OCI-LY1 (cell line): Measurements from ENCODE around the gene MYOF.

Experiments
- H2AFZ ChIP-seq: fragments of 200-600 bp; sonication (generic), shearing (Covaris generic); 2 replicates; pipeline ENCODE4 v1.6.0; 2014; ENCODE audit warnings: antibody characterized with exemption, mild to moderate bottlenecking, low read length
- H3F3A ChIP-seq: fragments of 200-600 bp; sonication (generic), shearing (Covaris generic); 2 replicates; pipeline ENCODE4 v1.6.0; 2014; ENCODE audit warnings: mild to moderate bottlenecking, antibody characterized with exemption, low read length, moderate library complexity; ENCODE audit not compliant: insufficient read depth
- H3K27ac ChIP-seq: fragments of 200-600 bp; sonication (generic); 2 replicates; pipeline ENCODE4 v1.5.1; 2014; ENCODE audit warnings: low read length, mixed run types, mild to moderate bottlenecking, low read depth; ENCODE audit not compliant: poor library complexity, severe bottlenecking
- H3K27me3 ChIP-seq: fragments of 200-600 bp; sonication (generic); 2 replicates; pipeline ENCODE4 v1.6.0; 2014; ENCODE audit warnings: antibody characterized with exemption, mild to moderate bottlenecking, low read length, moderate library complexity; ENCODE audit not compliant: insufficient read depth
- H3K36me3 ChIP-seq: fragments of 200-600 bp; sonication (generic); 2 replicates; pipeline ENCODE4 v1.6.1; 2014; ENCODE audit warnings: mild to moderate bottlenecking, antibody characterized with exemption, low read length, moderate library complexity, mixed read lengths; ENCODE audit not compliant: insufficient read depth
- H3K4me1 ChIP-seq: fragments of 200-600 bp; sonication (generic); 2 replicates; pipeline ENCODE4 v1.5.1; 2014; ENCODE audit warnings: mild to moderate bottlenecking, low read length, moderate library complexity; ENCODE audit not compliant: insufficient read depth, severe bottlenecking
- H3K4me2 ChIP-seq: fragments of 200-600 bp; sonication (generic), shearing (Covaris generic); 2 replicates; pipeline ENCODE4 v1.6.1; 2014; ENCODE audit warnings: low read length
- H3K4me3 ChIP-seq: fragments of 200-600 bp; sonication (generic); 2 replicates; pipeline ENCODE4 v1.5.1; 2014; ENCODE audit warnings: low read length, low read depth, mild to moderate bottlenecking, mixed read lengths; ENCODE audit not compliant: poor library complexity, severe bottlenecking
- H3K79me2 ChIP-seq: fragments of 200-600 bp; shearing (Covaris generic); 2 replicates; pipeline ENCODE4 v1.6.1; 2016; ENCODE audit warnings: mixed run types, low read length, mixed read lengths; ENCODE audit not compliant: insufficient read depth
- H3K9ac ChIP-seq: fragments of 200-600 bp; sonication (generic), shearing (Covaris generic); 2 replicates; pipeline ENCODE4 v1.6.1; 2014; ENCODE audit warnings: mild to moderate bottlenecking, low read length, mixed read lengths
- H3K9me2 ChIP-seq: fragments of 200-600 bp; sonication (generic), shearing (Covaris generic); 2 replicates; pipeline ENCODE4 v1.6.1; 2014; ENCODE audit warnings: low read depth, mild to moderate bottlenecking, low read length, mixed read lengths
- H3K9me3 ChIP-seq: fragments of 200-600 bp; shearing (Covaris generic); 2 replicates; pipeline ENCODE4 v1.6.1; 2014; ENCODE audit warnings: low read length, mixed read lengths
- H4K20me1 ChIP-seq: fragments of 200-600 bp; sonication (generic), shearing (Covaris generic); 2 replicates; pipeline ENCODE4 v1.6.0; 2016; ENCODE audit warnings: mild to moderate bottlenecking, low read length; ENCODE audit not compliant: insufficient read depth
- EZH2 ChIP-seq: fragments of 200-600 bp; sonication (generic), shearing (Covaris generic); IDR thresholded peaks from 2 replicates; pipeline ENCODE4 v1.8.0; 2017; ENCODE audit warnings: borderline replicate concordance, mixed run types, mild to moderate bottlenecking, antibody characterized with exemption, low read length, moderate library complexity, mixed read lengths
- TF ChIP-seq, protein P1 (sequence below): fragments of 200-600 bp; sonication (generic), shearing (Covaris generic); IDR thresholded peaks from 2 replicates; pipeline ENCODE4 v1.5.1; 2017; ENCODE audit warnings: mild to moderate bottlenecking, antibody characterized with exemption, low read length, moderate library complexity, mixed read lengths

The MYOF gene

DNA sequence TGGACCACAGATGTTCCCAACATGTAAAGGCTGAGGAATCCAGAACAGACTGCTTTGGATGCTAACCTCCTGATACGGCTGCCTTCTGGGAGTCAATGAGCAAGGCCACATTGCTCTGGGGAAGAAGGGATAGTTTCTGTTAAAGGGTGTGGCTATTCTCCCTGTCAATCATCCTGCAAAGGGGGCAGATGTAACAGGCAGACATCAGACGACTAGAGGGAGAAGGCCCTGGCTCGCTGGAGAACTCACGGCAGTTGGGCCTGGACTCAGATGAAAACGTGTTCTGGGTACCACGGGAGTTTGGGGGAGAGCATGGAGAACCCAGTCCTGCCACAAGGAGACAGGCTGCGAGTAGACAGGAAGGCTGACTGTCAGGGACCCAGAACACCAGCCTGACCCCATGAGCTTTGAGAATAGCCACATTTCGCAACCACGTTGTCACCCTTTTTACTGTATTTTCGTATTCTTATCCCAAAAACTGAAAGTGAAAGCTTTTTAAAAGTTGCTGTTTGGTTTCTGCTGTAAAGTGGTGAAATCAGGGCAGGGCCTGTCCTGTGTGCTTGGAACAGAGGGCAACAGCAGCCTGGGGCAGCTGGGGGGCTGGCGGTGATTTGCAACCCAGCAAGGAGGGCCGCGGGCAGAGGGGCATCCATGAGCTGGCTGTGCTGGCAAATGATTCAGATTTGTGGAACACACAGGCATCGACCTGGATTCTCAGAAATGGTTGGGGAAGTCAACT, 95.3 kb downstream of the MYOF start:
- Histone ChIP-seq H2AFZ (no peak overlapping the region), H3K9me3 (no peaks in the 10 kb centered on the region), H3K9me2 (no peaks in the 10 kb centered on the region), H3K79me2 (no peaks in the 10 kb centered on the region), H3K4me2 (no peak overlapping the region), H3K4me3 (no peak overlapping the region), H3F3A (no peaks in the 10 kb centered on the region), H3K9ac (no peak overlapping the region), H3K27me3 (no peaks in the 10 kb centered on the region), H3K27ac (no peak overlapping the region), H3K36me3 (no peaks in the 10 kb centered on the region), H3K4me1 (no peaks in the 10 kb centered on the region), H4K20me1 (no peaks in the 10 kb centered on the region)
- TF ChIP-seq, protein P1, sequence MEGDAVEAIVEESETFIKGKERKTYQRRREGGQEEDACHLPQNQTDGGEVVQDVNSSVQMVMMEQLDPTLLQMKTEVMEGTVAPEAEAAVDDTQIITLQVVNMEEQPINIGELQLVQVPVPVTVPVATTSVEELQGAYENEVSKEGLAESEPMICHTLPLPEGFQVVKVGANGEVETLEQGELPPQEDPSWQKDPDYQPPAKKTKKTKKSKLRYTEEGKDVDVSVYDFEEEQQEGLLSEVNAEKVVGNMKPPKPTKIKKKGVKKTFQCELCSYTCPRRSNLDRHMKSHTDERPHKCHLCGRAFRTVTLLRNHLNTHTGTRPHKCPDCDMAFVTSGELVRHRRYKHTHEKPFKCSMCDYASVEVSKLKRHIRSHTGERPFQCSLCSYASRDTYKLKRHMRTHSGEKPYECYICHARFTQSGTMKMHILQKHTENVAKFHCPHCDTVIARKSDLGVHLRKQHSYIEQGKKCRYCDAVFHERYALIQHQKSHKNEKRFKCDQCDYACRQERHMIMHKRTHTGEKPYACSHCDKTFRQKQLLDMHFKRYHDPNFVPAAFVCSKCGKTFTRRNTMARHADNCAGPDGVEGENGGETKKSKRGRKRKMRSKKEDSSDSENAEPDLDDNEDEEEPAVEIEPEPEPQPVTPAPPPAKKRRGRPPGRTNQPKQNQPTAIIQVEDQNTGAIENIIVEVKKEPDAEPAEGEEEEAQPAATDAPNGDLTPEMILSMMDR: no peak
- TF ChIP-seq EZH2: no peak

DNA sequence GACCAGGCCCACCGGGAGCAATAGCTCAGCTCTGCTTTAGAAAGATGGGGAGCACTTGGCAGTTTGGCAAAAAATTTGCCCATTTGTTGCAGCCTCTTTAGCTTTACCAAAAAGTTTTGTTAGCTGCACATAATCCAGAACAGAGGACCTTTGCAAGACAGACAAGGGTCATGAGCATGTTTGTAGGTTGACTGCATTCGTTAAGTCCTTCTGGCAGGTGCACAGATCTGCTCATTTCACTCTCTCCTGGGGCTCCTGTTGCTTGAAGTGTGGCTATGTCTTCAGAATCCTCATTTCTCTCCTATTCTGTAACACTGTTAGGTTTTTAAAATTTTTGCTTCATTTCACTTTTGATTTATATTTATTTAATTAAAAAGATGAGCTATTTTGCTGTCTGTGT, 96.8 kb downstream of the MYOF start:
- H3K4me1 ChIP-seq: no peaks in the 10 kb centered on the region
- H3K9me2 ChIP-seq: no peaks in the 10 kb centered on the region
- H3K4me2 ChIP-seq: no peak overlapping the region
- H3K4me3 ChIP-seq: no peak overlapping the region
- H3K27me3 ChIP-seq: no peaks in the 10 kb centered on the region
- no peak overlapping the region for H3K9ac ChIP-seq
- H3K9me3 ChIP-seq: no peaks in the 10 kb centered on the region
- no peaks in the 10 kb centered on the region for H4K20me1 ChIP-seq
- no peak overlapping the region for H2AFZ ChIP-seq
- no peak overlapping the region for H3K27ac ChIP-seq
- no peaks in the 10 kb centered on the region for H3F3A ChIP-seq
- H3K36me3 ChIP-seq: no peaks in the 10 kb centered on the region
- H3K79me2 ChIP-seq: no peaks in the 10 kb centered on the region
- TF ChIP-seq, protein P1: no peak
- no peak for TF ChIP-seq EZH2

DNA sequence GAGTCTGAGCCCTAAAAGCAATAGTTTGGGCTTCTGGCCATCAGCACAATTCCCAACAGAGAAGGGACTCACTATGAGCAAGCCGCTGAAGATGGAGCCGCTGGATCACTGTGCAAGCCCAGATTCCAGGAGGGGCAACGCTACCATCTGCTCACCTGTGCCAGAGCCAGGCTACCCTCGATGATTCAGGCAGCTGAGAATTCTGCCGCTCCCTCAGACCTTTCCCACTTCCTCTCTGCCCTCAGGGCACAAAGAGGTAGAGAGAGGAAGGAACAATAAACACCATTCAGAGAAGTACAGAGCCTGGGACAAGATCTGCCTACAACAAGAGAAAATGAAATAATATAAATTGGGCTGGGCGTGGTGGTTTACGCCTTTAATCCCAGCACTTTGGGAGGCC, 98.1 kb downstream of the MYOF start:
- H4K20me1 ChIP-seq: no peaks in the 10 kb centered on the region
- H3F3A ChIP-seq: no peaks in the 10 kb centered on the region
- H3K4me3 ChIP-seq: no peak overlapping the region
- no peak overlapping the region for H3K4me2 ChIP-seq
- H3K36me3 ChIP-seq: no peaks in the 10 kb centered on the region
- no peaks in the 10 kb centered on the region for H3K9me2 ChIP-seq
- H3K27me3 ChIP-seq: no peaks in the 10 kb centered on the region
- no peak overlapping the region for H3K9ac ChIP-seq
- H2AFZ ChIP-seq: no peak overlapping the region
- H3K79me2 ChIP-seq: no peaks in the 10 kb centered on the region
- H3K4me1 ChIP-seq: no peaks in the 10 kb centered on the region
- no peak for TF ChIP-seq EZH2
- TF ChIP-seq, protein P1: no peak
- H3K9me3 ChIP-seq: no peaks in the 10 kb centered on the region
- H3K27ac ChIP-seq: no peak overlapping the region
